Measurements from ENCODE around the gene NACC2. TPM values are rescaled to one million over a fixed set of nuclear protein-coding genes. Genes with fewer than 3 reads are reported as not detected.
A peak's percentile ranks its signal among the peaks of the same experiment; 100 is the strongest.

NACC2 gene
- total and polyA plus RNA-seq, 9 of the 15 experiments (the other 6 are each of a cell fraction or from before 2014, with no cell fraction given) = 0.70 to 25.1 (median 5.6) TPM

GRCh38 chr9:135959814-135960213 lies 135.3 kb downstream of the NACC2 start:
- Histone ChIP-seq H3K27me3 (ENCODE audit: control insufficient read depth in 2 of 2, insufficient read depth in 2 of 2, low read length in 2 of 2) (no peaks in the 10 kb centered on the region), H3K4me2 (ENCODE audit: insufficient read depth, low read length) (peak overlapping the region; percentile 99), H3K79me2 (ENCODE audit: control insufficient read depth, insufficient read depth, low read length) (peaks cover 75% of the 10 kb centered on the region), H3K9ac (ENCODE audit: insufficient read depth in 1 of 2, low read depth in 2 of 2, low read length in 2 of 2) (peak overlapping the region; percentile 95 to 97), H3K9me3 (replicated peaks; ENCODE audit: control insufficient read depth, insufficient read depth, low read depth, low read length) (no peaks in the 10 kb centered on the region), H2AFZ (ENCODE audit: low read depth, low read length) (no peak overlapping the region), H3K27ac (ENCODE audit: extremely low read depth, low read depth, low read length) (peak overlapping the region; percentile 89), H3K4me3 (peak overlapping the region; percentile 76), H3K4me1 (replicated peaks in 1 of 2; ENCODE audit: control insufficient read depth in 2 of 2, insufficient read depth in 2 of 2, low read length in 2 of 2) (peaks cover 31 to 42% of the 10 kb centered on the region in 2 experiments), H4K20me1 (replicated peaks; ENCODE audit: control insufficient read depth, insufficient read depth, low read length) (peaks cover 7% of the 10 kb centered on the region), H3K36me3 (ENCODE audit: control insufficient read depth, insufficient read depth, low read length) (peaks cover 48% of the 10 kb centered on the region), H3K9me1 (ENCODE audit: control insufficient read depth, insufficient read depth, low read length) (no peaks in the 10 kb centered on the region)
- ATAC-seq (peak; percentile 12), DNase-seq (ENCODE audit: extremely low read depth in 1 of 4, low spot score in 3 of 4) (peak in 1 of 4 experiments; percentile 71), FAIRE-seq (peak; percentile 76)
- CTCF ChIA-PET (ENCODE audit: low intra/inter-chr PET ratio) = no interaction called here
- intact Hi-C loops (cut with micrococcal nuclease) = loop anchor here (5.0 to 10.0 kb wide), 2 partner anchors 135 to 358 kb away; partner anchors contain the start of gene NACC2
- in situ Hi-C loops (cut with MboI) = no loop called here
- POLR2A ChIA-PET = interaction anchor here (1.9 kb wide), 1 partner anchor 10 kb away, joined by 13 read pairs; no protein-coding TSS in a partner anchor
- WGBS (ENCODE audit: insufficient coverage, low coverage, missing lambda C conversion rate) = 0% methylated on average over 9 of the region's 9 CpGs
- TSS peak; percentile 31 for BruUV-seq (replicated peaks)
- TF ChIP-seq NKRF (IDR thresholded peaks at IDR 0.05; ENCODE audit: borderline replicate concordance) = peak; percentile 49; the same call in 1 of the 2 replicates
- TF ChIP-seq AFF4 (CRISPR knock-in tag; IDR thresholded peaks at IDR 0.05) = 0 out of 2 replicates have a peak, but pooled peaks have one; percentile 10
- no peak for TF ChIP-seq PRDM10 (IDR thresholded peaks at IDR 0.05; ENCODE audit: partially characterized antibody)
- TF ChIP-seq CXXC5 (CRISPR knock-in tag; IDR thresholded peaks at IDR 0.05) = peak; percentile 80
- no peak for TF ChIP-seq ESRRA (IDR thresholded peaks at IDR 0.05; ENCODE audit: borderline replicate concordance, low read depth)
- TF ChIP-seq ARID4B (CRISPR knock-in tag; IDR thresholded peaks at IDR 0.05) = peak; percentile 57; the same call in 1 of the 2 replicates

All from K562 (cell line).